SK-N-SH treated with all-trans-retinoic acid at 6 μM for 48 hours (cell line): ENCODE data around the gene SPRYD7.

ENCODE experiments used
- CREB5 ChIP-seq: fragments of 250-450 bp; sonication (Bioruptor Pico); IDR thresholded peaks from 2 replicates; pipeline ENCODE4 v1.5.1; 2020; ENCODE audit warnings: low read depth, mild to moderate bottlenecking, moderate library complexity
- CSDC2 ChIP-seq: fragments of 250-450 bp; sonication (Bioruptor Pico); IDR thresholded peaks from 2 replicates; pipeline ENCODE4 v1.5.0; 2020; ENCODE audit warnings: mild to moderate bottlenecking, moderate library complexity
- ISL1 ChIP-seq: fragments of 250-450 bp; sonication (Bioruptor Pico); IDR thresholded peaks from 2 replicates; pipeline ENCODE4 v2.1.2; 2022; ENCODE audit warnings: mild to moderate bottlenecking, moderate library complexity
- RARB ChIP-seq: fragments of 250-450 bp; sonication (Bioruptor Pico); IDR thresholded peaks from 2 replicates; pipeline ENCODE4 v1.8.0; 2021; ENCODE audit warnings: mild to moderate bottlenecking, moderate library complexity
- SNAI2 ChIP-seq: fragments of 250-450 bp; sonication (Bioruptor Pico); IDR thresholded peaks from 2 replicates; pipeline ENCODE4 v1.5.0; 2020; ENCODE audit warnings: mild to moderate bottlenecking, moderate library complexity
- TSHZ2 ChIP-seq: fragments of 250-450 bp; sonication (Bioruptor Pico); IDR thresholded peaks from 2 replicates; pipeline ENCODE4 v1.5.0; 2020; ENCODE audit warnings: mild to moderate bottlenecking, moderate library complexity
- ZFP30 ChIP-seq: fragments of 450-650 bp; formaldehyde crosslinking; IDR thresholded peaks from 2 replicates; pipeline ENCODE4 v1.5.0; 2022; ENCODE audit warnings: mild to moderate bottlenecking, moderate library complexity
- ZNF70 ChIP-seq: fragments of 450-650 bp; formaldehyde crosslinking; IDR thresholded peaks from 2 replicates; pipeline ENCODE4 v1.5.0; 2020; ENCODE audit warnings: mild to moderate bottlenecking, moderate library complexity
- TF ChIP-seq, protein P1 (sequence below): fragments of 250-450 bp; sonication (Bioruptor Pico); IDR thresholded peaks from 2 replicates; pipeline ENCODE4 v1.8.0; 2020; ENCODE audit warnings: mild to moderate bottlenecking, moderate library complexity, borderline replicate concordance
- TF ChIP-seq, protein P2 (sequence below): fragments of 250-450 bp; sonication (Bioruptor Pico); IDR thresholded peaks from 2 replicates; pipeline ENCODE4 v1.5.1; 2021; ENCODE audit warnings: mild to moderate bottlenecking, moderate library complexity

DNA sequence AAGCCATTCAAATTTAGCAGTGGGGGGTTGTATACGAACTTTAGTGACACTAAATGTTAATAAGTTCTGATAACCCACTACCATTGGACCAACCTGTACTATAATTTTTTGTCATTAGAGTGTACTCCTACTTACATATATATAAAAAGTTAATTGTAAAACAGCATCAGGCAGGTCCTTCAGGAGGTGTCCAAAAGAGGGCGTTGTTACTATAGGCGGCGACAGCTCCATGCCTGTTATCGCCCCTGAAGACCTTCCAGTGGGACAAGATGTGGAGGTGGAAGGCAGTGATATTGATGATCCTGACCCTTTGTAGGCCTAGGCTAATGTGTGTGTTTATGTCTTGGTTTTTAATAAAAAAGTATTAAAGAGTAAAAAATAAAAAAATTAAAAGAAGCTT lies 27.5 kb downstream of the SPRYD7 start:
- TF ChIP-seq RARB (no peak), ISL1 (CRISPR knock-in tag) (no peak), CREB5 (no peak), ZFP30 (CRISPR knock-in tag) (no peak), CSDC2 (CRISPR knock-in tag) (no peak), TSHZ2 (CRISPR knock-in tag) (no peak), ZNF70 (CRISPR knock-in tag) (no peak), SNAI2 (no peak)
- TF ChIP-seq, protein P1, sequence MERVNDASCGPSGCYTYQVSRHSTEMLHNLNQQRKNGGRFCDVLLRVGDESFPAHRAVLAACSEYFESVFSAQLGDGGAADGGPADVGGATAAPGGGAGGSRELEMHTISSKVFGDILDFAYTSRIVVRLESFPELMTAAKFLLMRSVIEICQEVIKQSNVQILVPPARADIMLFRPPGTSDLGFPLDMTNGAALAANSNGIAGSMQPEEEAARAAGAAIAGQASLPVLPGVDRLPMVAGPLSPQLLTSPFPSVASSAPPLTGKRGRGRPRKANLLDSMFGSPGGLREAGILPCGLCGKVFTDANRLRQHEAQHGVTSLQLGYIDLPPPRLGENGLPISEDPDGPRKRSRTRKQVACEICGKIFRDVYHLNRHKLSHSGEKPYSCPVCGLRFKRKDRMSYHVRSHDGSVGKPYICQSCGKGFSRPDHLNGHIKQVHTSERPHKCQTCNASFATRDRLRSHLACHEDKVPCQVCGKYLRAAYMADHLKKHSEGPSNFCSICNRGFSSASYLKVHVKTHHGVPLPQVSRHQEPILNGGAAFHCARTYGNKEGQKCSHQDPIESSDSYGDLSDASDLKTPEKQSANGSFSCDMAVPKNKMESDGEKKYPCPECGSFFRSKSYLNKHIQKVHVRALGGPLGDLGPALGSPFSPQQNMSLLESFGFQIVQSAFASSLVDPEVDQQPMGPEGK (CRISPR knock-in tag) = no peak
- TF ChIP-seq, protein P2, sequence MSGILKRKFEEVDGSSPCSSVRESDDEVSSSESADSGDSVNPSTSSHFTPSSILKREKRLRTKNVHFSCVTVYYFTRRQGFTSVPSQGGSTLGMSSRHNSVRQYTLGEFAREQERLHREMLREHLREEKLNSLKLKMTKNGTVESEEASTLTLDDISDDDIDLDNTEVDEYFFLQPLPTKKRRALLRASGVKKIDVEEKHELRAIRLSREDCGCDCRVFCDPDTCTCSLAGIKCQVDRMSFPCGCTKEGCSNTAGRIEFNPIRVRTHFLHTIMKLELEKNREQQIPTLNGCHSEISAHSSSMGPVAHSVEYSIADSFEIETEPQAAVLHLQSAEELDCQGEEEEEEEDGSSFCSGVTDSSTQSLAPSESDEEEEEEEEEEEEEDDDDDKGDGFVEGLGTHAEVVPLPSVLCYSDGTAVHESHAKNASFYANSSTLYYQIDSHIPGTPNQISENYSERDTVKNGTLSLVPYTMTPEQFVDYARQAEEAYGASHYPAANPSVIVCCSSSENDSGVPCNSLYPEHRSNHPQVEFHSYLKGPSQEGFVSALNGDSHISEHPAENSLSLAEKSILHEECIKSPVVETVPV (CRISPR knock-in tag) = no peak
